NCI-H524 treated with DMSO at 0.1 percent for 48 hours (cell line): ENCODE data around the gene DAZAP2.
"Not testable (repeated sequence)": the region's sequence is repeated elsewhere in the genome, so short reads cannot be mapped to it uniquely, and the experiment has no call there.

ENCODE experiments used
- DNase-seq: peaks from one replicate; lab custom pipeline; 2025; lab: John Stamatoyannopoulos, UW

The DAZAP2 gene

DNA sequence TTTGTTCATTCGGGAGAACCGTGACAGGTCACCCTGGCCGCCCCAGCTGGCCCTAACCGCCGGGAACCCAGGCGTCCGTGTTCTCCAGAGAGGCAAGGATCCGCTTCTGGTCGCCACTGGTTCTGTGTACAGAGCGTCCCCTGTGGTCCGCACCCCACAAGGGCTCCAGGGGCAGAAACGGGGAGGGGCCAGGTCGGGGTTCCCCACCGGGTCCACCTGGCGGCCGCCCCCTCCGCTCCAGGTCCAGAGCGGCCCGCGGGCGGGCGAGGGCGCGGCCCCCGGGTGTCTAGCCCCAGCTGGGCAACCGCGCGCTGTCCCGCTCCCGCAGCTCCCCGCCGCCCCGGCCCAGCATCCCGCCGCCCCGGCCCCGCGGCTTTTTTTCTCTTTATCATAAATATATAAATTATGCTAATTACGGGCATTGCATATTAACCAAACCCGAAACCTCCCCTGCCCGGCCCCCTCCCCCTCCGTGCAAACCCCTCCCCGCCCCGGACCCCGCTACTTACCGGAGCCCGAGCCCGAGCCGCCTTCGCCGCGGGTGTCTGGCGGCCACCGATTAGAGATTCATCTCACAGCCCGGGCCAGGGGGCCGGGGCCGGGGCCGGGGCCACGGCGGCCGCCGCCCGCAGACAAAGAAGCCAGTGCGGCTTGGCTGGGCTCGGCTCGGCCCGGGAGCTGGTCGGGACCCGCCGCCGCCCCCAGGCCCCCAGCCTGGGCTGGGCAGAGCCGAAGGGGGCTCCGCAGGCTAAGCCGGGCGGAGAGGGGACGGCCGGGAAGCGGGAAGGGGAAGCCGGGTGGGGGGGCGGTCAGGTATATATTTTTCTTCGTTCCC lies 21.3 kb upstream of the DAZAP2 start:
- DNase-seq = no peak

DNA sequence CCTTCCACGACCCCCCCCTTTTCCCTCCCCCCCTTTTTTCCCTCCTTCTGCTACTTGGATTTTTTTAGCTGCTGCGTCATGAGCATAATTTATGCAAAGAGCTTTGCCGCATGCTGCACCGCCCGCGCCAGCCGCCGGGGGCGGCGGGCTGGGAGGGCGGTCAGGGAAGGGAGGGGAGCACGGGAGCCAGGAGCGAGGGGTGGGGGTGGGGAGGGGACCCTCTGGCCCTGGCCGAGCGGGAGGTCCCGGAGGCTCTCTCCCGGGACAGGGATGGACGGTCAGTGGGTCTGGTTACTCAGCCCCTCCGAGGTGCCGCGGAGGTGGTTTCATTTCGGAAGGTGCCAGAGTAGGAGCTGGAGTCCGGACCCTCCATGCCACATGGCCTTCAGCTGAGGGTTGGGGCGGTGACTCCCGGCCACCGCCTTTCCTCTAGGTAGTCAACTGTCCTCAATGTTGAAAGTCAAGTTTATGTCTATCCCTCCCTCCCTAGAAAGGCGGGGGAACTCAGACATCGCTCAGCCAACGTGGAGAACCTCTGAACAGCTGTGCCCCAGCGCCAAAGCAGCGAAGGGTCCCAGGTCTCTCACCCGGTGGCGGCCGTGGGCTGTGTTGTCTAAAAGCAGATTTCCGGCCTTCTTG lies 20.5 kb upstream of the DAZAP2 start, which contains the start of gene POU6F1:
POU6F1 (minus strand) TSS at position 95 of the 639 bp plus-strand sequence. CDS start 11,226 bp downstream, outside the sequence.
- peak; percentile 8 for DNase-seq

DNA sequence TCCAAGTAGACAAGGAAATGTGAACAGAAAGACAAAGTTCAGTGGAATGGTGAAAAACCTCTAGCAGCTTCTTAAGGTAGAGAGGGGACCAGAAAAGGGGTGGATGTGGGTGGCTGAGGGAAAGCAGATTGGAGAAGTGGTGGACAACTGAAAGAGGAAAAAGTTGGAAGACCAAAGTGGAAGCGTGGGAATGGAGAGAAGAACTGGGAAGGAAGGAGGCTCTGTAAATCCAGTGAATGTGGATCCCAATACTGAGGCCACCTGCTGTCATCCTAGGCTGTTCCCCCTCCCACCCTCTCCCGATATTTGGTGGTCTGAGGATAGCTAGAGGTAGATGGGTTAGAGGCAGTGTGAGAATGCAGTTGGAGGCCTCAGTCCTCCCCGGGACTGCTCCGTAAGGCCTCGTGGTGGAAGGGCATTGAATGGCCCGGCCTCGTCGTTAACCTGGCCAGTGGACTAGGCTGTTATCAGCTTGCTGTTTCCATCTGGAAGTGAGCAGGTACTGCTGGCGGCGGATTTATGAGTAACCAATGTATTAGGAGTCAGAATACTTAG lies 19.9 kb upstream of the DAZAP2 start:
- peak; percentile 16 for DNase-seq

DNA sequence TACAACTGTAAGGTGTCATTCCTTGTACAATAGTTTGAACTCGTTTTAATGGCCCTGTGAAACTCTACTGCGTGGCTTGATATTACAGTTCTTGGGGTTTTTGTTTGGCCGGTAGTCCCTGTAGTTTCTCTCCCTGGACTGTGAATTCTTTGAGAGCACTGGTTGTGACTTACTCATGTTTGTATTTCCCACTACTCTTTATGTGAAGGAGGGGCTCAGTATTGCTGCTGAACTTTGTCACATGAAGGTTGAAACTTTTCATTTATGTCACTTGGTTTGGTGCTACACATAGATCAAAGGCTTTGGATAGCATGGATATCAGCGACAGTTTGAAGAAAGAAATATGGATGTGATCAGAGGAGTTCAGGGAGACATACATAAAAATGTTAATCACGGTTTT lies 19.3 kb upstream of the DAZAP2 start:
- no peak for DNase-seq

DNA sequence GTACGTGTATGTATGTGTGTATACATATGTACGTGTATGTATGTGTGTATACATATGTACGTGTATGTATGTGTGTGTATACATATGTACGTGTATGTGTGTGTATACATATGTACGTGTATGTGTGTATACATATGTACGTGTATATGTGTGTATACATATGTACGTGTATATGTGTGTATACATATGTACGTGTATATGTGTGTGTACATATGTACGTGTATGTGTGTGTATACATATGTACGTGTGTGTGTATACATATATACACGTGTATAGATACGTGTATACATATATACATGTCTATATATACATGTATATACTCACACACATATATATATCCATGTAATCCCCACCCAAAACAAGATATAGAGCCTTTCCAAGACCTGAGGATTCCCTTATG lies 18.8 kb upstream of the DAZAP2 start:
- DNase-seq = not testable (repeated sequence)

DNA sequence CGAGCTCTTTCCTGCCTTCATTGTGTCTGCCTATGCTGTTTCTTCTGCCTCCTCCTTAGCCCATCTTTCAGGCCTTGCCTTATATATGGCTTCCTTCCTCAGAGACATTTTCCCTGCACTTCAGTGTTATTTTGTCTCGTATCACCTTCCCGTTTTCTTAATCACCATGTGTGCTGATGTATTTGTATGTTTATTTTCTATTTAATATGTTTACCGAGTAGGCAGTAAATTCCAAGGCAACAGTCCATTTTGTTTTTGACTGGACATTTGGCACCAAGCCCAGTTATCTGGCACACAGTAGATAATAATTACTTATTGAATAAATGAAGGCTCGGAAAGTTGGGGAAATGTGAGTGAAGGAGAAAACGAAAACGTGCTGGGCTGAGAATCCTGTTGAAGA lies 16.2 kb upstream of the DAZAP2 start:
- no peak for DNase-seq

DNA sequence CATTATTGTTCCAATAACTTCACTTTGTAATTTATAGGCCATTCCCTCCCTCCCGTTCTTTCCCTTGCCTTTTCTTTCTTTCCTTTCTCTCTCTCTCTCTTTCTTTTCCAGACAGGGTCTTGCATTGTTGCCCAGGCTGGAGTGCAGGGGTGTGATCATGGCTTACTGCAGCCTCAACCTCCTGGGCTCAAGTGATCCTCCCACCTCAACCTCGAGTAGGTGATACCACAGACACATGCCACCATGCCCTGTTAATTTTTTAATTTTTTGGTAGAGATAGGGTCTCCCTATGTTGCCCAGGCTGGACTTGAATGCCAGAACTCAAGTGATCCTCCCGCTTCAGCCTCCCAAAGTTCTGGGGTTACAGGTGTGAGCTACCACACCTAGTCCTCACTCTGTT lies 14.0 kb upstream of the DAZAP2 start:
- DNase-seq = no peak

DNA sequence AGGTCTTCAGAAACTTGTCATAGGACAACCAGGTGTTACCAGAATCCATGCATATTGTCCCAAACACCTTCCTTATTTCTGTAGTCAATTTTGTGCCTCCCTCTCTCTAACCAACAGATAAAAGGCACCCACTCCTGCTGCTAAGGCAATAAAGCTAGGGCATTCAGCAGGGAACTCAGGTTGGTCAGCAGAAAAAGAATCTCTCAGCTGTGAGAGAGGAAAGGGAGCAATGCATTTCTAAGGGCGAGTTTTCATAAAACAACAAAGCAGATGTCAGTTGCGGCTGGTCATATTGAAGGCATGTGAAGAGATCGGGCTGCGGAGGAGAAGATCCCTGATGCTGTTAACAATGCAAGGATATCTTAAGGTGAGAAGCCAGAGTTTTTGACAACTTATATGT lies 13.4 kb upstream of the DAZAP2 start:
- no peak for DNase-seq

DNA sequence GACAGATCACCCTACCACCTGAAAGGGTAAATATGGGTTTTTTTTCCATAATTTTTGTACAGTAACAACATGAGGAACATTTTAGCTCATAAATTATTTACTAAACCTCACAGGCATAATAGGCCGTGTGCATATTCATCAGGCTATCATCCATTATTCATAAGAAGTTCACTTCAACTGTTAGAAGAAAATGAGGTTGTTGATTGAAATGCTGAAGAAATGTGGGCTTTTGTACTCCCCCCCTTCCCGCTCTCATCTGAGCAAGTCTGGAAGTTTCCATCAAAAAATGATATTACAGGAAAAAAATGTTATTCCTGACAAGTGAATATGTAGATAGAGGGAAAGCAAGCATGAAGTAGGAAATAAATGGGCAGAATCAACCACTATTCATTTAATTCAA lies 12.9 kb upstream of the DAZAP2 start:
- DNase-seq = no peak

DNA sequence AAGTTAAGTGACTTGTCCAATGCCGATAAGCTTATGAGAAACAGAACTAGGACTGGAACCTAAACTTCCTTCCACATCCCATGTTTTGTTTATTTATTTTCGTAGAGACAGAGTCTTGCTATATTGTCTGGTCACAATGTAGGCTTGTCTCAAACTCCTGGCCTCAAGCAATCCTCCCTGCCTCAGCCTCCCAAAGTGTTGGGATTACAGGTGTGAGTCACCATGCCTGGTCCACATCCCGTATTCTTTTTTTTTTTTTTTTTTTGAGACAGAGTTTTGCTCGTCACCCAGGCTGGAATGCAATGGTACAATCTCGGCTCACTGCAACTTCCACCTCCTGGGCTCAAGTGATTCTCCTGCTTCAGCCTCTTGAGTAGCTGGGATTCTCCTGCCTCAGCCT lies 11.5 kb upstream of the DAZAP2 start:
- DNase-seq = not testable (repeated sequence)

DNA sequence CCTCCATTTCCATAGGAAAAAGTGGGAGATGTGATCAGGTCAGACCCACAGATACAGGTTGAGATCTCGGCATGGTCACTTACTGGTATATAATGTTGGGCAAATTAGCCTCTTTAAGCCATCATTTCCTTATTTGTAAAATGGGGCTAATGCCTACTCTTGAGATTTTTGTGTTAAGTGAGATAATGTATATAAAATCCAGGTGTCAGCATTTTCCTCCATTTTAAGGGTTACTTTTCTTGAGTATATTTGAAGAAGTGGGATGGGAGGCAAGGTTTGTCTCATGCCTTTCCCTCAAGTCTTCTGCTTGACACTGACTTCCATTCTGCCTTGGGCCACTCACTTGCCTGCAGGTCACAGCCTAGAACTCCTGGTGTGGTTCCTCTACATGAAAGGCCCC lies 10.7 kb upstream of the DAZAP2 start:
- DNase-seq = no peak

DNA sequence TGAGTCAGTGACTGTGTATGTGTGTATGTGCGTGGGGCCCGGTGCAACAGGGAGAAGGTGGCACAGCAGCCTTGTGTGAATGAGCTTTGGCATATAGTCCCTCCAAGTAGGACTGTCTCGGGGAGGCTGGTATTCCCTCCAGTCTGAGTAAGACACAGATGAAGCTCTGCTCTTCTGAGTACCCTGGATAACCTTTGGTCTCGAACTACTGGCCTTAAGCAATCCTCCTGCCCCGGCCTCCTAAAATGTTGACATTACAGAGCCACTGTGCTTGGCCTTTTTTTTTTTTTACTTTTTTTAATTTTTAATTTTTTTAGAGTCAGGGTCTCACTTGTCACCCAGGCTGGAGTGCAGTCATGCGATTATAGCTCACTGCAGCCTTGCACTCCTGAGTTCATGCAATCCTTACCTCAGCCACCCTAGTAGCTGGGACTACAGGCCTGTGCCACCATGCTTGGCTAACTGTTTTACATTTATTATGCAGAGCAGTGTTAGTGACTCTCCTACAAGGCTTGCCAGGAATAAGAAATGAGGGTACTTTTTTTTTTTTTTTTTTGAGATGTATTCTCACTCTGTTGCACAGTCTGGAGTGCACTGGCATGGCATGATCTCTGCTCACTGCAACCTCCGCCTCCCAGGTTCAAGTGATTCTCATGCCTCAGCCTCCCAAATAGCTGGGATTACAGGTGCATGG lies 9.4 kb upstream of the DAZAP2 start:
- no peak for DNase-seq

DNA sequence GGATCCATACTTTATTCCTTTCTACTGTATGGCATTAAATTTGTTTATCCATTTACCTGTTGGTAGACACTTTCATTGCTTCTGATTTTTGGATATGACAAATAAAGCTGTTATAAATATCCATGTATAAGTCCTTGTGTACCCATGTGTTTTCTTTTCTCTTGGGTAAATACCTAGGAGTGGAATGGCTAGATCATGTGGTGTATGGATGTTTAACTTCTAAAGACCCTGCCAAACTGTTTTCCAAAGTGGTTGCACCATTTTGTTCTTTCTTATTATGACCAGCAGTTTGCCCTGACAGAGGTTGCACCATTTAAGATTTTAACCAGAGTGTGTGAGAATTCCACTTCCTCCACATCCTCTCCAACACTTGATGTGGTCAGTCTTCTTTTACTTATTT lies 6.0 kb upstream of the DAZAP2 start:
- no peak for DNase-seq

DNA sequence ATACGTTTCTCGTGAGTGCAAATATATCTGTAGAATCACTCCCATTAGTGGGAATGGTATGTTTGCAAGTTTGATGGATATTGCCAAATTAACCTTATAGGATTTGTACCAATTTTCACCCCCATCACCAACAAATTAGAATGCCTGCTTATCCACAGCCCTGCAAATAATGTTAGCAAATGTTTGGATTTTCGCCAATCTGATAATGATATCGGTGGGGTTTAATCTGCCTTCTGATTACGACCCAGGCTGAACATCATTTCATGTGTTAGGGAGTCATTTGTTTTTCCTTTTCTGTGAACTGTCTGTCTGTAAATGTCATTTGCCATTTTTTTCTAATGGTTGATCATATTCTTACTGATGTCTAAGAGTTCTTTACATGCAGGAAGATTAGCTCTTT lies 4.1 kb upstream of the DAZAP2 start:
- no peak for DNase-seq

DNA sequence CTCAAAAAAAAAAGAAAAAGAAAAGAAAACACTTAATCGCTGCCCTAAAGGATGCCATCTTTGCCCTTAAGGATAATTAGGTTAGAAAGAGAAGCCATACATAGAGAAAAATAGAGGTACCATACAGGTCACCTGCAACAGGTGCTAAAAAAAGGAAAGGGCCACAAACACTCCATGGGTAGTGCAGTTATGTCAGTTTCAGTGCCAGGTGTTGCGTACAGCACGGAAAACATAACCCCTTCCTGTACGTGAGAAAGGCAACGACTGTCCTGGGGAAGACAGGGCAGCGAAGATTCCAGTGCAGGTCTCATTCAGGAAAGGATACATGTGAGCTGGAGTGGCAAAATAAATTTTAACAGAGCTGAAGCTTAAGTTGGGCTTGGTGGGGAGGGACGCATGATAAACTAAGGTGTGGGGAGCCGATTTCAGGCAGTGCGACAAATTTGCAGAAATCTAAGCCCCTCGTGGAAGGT lies 553 bp upstream of the DAZAP2 start:
- DNase-seq = no peak

DNA sequence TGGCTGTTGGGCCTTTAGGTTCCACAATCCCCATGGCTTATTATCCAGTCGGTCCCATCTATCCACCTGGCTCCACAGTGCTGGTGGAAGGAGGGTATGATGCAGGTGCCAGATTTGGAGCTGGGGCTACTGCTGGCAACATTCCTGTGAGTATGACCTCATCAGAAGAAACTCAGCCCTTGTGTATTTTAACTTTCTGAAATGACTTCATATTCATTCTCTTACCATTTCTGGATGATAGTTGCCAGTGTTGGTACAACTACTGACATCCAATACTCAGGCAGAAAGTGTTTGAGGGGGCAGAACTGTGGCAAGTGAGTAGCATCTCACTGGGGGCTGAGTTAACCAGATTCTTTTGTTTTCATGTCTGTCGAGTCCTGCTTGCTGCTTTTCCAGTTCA lies 2.3 kb downstream of the DAZAP2 start:
- no peak for DNase-seq

DNA sequence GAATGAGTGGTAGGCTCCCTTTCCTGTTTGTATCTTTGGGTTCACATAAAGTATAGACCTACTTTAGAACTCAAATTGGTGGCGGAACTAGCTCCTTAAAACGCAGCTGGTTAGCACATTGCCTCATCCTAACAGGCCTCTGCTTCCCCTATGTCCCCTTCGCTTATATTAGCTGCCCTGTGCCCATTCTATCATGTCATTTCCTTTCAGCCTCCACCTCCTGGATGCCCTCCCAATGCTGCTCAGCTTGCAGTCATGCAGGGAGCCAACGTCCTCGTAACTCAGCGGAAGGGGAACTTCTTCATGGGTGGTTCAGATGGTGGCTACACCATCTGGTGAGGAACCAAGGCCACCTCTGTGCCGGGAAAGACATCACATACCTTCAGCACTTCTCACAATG lies 3.5 kb downstream of the DAZAP2 start:
- DNase-seq = no peak

DNA sequence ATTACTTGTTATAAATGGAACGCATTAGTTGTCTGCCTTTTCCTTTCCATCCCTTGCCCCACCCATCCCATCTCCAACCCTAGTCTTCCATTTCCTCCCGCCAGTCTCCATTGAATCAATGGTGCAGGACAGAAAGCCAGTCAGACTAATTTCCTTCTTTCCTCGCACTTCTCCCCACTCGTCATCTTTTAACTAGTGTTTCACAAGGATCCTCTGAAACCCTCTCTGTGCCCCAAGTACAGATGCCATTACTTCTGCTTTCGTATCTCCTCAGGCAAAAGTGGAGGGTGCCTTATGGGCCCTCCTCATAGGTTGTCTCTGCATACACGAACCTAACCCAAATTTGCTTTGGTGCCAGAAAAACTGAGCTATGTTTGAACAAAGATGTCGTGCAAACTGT lies 4.2 kb downstream of the DAZAP2 start:
- DNase-seq = no peak

DNA sequence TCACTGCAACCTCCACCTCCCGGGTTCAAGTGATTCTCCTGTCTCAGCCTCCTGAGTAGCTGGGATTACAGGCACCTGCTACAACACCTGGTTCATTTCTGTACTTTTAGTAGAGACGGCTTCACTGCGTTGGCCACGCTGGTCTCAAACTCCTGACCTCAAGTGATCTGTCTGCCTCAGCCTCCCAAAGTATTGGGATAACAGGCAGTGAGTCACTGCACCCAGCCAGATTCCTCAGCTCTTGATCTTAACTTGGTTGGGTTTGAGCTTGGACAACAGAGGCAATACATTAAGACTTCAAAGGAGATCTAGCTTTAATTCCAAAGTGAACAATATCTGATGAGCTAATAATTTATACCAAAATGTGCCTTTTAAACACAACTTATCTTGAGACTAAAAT lies 5.6 kb downstream of the DAZAP2 start:
- DNase-seq = no peak

DNA sequence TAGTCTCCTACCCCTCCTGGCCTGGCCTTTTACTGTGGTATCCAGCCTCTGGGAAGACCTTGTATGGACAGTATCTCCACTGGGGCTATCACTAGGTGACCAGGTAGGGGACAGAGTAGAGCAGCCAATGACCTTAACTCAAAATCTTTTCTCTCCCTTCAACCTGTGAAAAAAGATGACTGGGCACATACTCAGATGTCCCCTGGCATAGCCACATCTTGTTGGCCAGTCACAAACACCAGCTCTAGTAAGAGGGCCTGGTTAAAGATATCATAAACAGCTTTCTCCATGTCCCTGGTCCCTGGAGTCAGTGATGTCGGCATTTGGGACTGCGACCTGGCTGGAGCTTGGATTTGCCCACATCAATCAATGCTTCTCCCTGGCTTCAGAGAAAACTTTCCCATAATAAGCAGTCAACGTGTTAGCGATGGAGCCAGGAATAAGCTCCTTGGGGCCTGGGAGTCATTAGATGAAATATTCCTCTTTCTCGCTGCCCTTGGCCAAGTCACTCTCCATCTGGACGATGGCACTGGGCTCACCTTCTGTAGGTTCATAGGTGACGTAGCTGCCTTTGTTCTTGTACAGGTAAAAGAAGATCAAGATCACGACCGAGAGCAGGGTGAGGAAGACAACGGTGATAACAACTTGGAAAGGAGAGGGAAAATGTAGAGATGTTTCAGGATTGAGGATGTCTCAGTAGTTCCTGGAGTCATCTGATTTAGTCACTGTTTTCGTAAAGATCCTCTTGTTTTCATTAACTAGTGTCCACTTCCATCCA lies 7.0 kb downstream of the DAZAP2 start:
- no peak for DNase-seq

DNA sequence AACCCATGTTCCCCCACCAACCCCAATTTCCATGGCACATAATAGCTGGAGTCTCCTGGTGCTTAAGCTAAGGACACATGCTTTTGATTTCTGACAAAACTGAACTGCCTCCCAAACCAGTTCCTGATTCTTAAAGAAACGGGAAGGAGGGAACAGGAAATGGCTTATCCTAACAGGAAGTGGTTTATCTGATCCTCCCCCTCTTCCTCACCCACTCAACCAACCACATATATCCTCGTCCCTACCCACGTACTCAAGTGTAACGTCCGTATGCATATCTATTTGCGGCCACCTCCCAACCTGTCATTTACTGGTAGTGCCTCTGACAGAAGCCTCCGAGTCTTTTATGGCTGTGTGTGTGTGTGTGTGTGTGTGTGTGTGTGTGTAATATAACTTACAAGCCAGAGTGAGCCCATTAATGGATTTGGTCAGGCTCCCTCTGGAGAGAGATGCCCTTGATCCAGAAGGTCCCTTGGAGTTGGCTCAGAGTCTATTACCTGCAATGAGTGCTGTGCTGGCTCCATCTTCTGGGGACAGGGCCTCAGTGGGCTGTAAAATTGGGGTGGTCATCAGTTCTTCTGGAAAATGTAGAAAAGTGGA lies 7.7 kb downstream of the DAZAP2 start:
- DNase-seq = no peak
